ENCODE measurements around the gene KCNQ2. TPM values are rescaled to one million over a fixed set of nuclear protein-coding genes. Genes with fewer than 3 reads are reported as not detected.

Gene KCNQ2
- total RNA-seq, 1 donor from 2014 or later: 14.6 TPM

DNA sequence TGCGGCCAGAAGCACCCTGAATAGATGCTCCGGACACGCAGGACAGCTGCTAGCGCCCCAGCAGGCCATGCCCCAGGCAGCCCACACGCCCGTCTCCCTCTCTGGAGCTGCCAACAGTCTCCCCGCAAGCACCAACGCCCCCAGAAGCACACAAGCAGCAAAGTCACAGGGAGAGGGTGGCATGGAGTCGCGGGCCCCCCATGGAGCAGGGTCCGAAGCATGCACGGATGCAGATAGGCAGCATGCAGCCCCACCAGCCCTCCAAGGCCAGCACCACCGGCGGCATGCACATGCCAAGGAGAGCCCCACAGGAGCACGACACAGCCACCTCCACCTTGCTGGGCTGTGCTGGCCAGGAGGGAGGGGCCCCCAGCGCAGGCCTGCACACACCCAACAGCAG lies 53.8 kb downstream of the KCNQ2 start:
- TF ChIP-seq, protein P1, sequence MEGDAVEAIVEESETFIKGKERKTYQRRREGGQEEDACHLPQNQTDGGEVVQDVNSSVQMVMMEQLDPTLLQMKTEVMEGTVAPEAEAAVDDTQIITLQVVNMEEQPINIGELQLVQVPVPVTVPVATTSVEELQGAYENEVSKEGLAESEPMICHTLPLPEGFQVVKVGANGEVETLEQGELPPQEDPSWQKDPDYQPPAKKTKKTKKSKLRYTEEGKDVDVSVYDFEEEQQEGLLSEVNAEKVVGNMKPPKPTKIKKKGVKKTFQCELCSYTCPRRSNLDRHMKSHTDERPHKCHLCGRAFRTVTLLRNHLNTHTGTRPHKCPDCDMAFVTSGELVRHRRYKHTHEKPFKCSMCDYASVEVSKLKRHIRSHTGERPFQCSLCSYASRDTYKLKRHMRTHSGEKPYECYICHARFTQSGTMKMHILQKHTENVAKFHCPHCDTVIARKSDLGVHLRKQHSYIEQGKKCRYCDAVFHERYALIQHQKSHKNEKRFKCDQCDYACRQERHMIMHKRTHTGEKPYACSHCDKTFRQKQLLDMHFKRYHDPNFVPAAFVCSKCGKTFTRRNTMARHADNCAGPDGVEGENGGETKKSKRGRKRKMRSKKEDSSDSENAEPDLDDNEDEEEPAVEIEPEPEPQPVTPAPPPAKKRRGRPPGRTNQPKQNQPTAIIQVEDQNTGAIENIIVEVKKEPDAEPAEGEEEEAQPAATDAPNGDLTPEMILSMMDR (IDR thresholded peaks at IDR 0.05; ENCODE audit: unreplicated experiment): no peak
- no peak overlapping the region for H3K27ac Mint-ChIP-seq
- no peak for DNase-seq (ENCODE audit: low spot score, unreplicated experiment)
- no peaks in the 10 kb centered on the region for H3K9me3 Mint-ChIP-seq (ENCODE audit: low read depth)
- no peak overlapping the region for H3K4me3 Mint-ChIP-seq (ENCODE audit: low read depth)
- no peaks in the 10 kb centered on the region for H3K36me3 Mint-ChIP-seq (ENCODE audit: insufficient read depth)
- no peaks in the 10 kb centered on the region for H3K27me3 Mint-ChIP-seq
- H3K4me1 Mint-ChIP-seq (ENCODE audit: low read depth): no peaks in the 10 kb centered on the region

DNA sequence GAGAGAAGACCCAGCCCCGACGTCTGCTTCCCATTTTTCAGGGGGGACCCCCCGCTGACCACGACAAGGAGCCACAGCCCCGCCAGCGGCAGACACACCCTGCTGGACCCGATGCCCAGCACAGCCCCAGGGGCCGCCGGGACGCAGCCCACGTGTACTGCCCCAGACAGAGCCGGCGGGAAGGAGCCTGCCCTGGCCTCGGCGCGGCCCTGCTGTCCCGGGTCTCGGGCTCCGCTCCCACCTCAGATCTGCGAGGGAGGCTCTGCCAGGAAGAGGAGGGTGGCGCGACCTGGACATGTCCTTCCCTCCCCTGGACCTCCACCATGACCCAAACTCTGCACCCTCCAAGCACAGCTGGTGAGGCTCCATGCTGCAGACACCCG lies 54.7 kb downstream of the KCNQ2 start:
- DNase-seq (ENCODE audit: low spot score, unreplicated experiment): no peak
- Mint-ChIP-seq H3K27ac (no peak overlapping the region), H3K4me1 (ENCODE audit: low read depth) (no peaks in the 10 kb centered on the region), H3K4me3 (ENCODE audit: low read depth) (no peak overlapping the region), H3K9me3 (ENCODE audit: low read depth) (no peaks in the 10 kb centered on the region), H3K36me3 (ENCODE audit: insufficient read depth) (no peaks in the 10 kb centered on the region), H3K27me3 (no peaks in the 10 kb centered on the region)
- TF ChIP-seq, protein P1 (IDR thresholded peaks at IDR 0.05; ENCODE audit: unreplicated experiment): no peak

DNA sequence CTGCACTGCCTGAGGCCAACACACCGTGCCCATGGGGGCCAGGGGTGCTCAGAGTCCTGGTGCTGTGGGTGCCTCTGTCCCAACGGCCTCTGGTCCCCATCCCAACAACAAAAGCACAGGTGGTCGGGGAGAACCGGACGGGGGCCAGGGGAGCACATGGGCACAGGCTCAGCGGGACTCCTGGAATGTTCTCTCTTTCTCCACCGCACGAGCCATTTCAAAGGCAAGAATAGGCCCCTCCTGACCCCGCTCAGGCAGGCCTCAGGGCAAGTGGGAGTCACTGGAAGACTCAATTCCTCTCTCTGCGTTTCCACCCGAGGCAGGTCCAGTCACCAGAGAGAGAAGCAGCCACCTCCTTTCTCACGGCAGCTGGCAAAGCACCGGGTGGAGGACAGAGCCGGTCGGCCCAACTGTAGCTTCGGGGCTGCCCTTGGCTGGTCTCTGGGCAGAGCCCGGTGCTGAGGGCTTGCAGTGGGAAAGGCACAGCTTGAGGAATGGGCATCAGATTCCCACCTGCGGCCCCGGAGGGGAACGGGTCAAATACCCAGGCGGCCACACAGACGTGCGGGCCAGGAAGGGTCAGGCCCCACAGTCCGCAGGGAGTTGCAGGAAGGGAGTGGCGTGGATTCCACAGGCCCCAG lies 55.2 kb downstream of the KCNQ2 start:
- no peaks in the 10 kb centered on the region for H3K27me3 Mint-ChIP-seq
- no peaks in the 10 kb centered on the region for H3K4me1 Mint-ChIP-seq (ENCODE audit: low read depth)
- no peak overlapping the region for H3K4me3 Mint-ChIP-seq (ENCODE audit: low read depth)
- no peaks in the 10 kb centered on the region for H3K9me3 Mint-ChIP-seq (ENCODE audit: low read depth)
- DNase-seq (ENCODE audit: low spot score, unreplicated experiment): no peak
- H3K27ac Mint-ChIP-seq: no peak overlapping the region
- no peaks in the 10 kb centered on the region for H3K36me3 Mint-ChIP-seq (ENCODE audit: insufficient read depth)
- TF ChIP-seq, protein P1 (IDR thresholded peaks at IDR 0.05; ENCODE audit: unreplicated experiment): no peak

- Mint-ChIP-seq H3K36me3 (ENCODE audit: insufficient read depth) (no peaks in the 10 kb centered on the region), H3K27me3 (no peaks in the 10 kb centered on the region), H3K4me3 (ENCODE audit: low read depth) (no peak overlapping the region), H3K27ac (no peak overlapping the region), H3K4me1 (ENCODE audit: low read depth) (peaks cover 3% of the 10 kb centered on the region), H3K9me3 (ENCODE audit: low read depth) (no peaks in the 10 kb centered on the region)
- TF ChIP-seq, protein P1 (IDR thresholded peaks at IDR 0.05; ENCODE audit: unreplicated experiment): no peak
- no peak for DNase-seq (ENCODE audit: low spot score, unreplicated experiment)
Measured at GRCh38 chr20:63416631-63417030, 55.8 kb downstream of the KCNQ2 start.

- peaks cover 4% of the 10 kb centered on the region for H3K4me1 Mint-ChIP-seq (ENCODE audit: low read depth)
- DNase-seq (ENCODE audit: low spot score, unreplicated experiment): no peak
- no peak overlapping the region for H3K27ac Mint-ChIP-seq
- H3K27me3 Mint-ChIP-seq: no peaks in the 10 kb centered on the region
- no peaks in the 10 kb centered on the region for H3K9me3 Mint-ChIP-seq (ENCODE audit: low read depth)
- H3K4me3 Mint-ChIP-seq (ENCODE audit: low read depth): no peak overlapping the region
- H3K36me3 Mint-ChIP-seq (ENCODE audit: insufficient read depth): no peaks in the 10 kb centered on the region
- TF ChIP-seq, protein P1 (IDR thresholded peaks at IDR 0.05; ENCODE audit: unreplicated experiment): no peak
Measured at GRCh38 chr20:63415647-63416391, 56.6 kb downstream of the KCNQ2 start.
